Measurements from ENCODE around the gene PGM1. TPM values are rescaled to one million over a fixed set of nuclear protein-coding genes. Genes with fewer than 3 reads are reported as not detected.
A peak's percentile ranks its signal among the peaks of the same experiment; 100 is the strongest.

PGM1 gene
- total RNA-seq, 1 donor from 2014 or later = 77.3 TPM

GRCh38 chr1:63630238-63630637 lies 37.0 kb downstream of the PGM1 start:
- no peak overlapping the region for H3K4me3 ChIP-seq (ENCODE audit: low read depth, low read length)
- TF ChIP-seq CTCF (conservative IDR thresholded peaks at IDR 0.05; ENCODE audit: low read depth, low read length) = no peak
- DNase-seq (ENCODE audit: low read depth) = no peak

GRCh38 chr1:63630666-63631065 lies 37.5 kb downstream of the PGM1 start:
- no peak for DNase-seq (ENCODE audit: low read depth)
- no peak overlapping the region for H3K4me3 ChIP-seq (ENCODE audit: low read depth, low read length)
- no peak for TF ChIP-seq CTCF (conservative IDR thresholded peaks at IDR 0.05; ENCODE audit: low read depth, low read length)

- TF ChIP-seq CTCF (conservative IDR thresholded peaks at IDR 0.05; ENCODE audit: low read depth, low read length) = no peak
- no peak overlapping the region for H3K4me3 ChIP-seq (ENCODE audit: low read depth, low read length)
- no peak for DNase-seq (ENCODE audit: low read depth)
Measured at GRCh38 chr1:63632110-63632509, 38.9 kb downstream of the PGM1 start.

GRCh38 chr1:63633281-63633680 lies 40.1 kb downstream of the PGM1 start:
- no peak for TF ChIP-seq CTCF (conservative IDR thresholded peaks at IDR 0.05; ENCODE audit: low read depth, low read length)
- H3K4me3 ChIP-seq (ENCODE audit: low read depth, low read length) = no peak overlapping the region
- no peak for DNase-seq (ENCODE audit: low read depth)

- no peak overlapping the region for H3K4me3 ChIP-seq (ENCODE audit: low read depth, low read length)
- peak; percentile 65 for DNase-seq (ENCODE audit: low read depth)
- TF ChIP-seq CTCF (conservative IDR thresholded peaks at IDR 0.05; ENCODE audit: low read depth, low read length) = no peak
Measured at GRCh38 chr1:63634471-63634870, 41.3 kb downstream of the PGM1 start.

- no peak for DNase-seq (ENCODE audit: low read depth)
- H3K4me3 ChIP-seq (ENCODE audit: low read depth, low read length) = no peak overlapping the region
- no peak for TF ChIP-seq CTCF (conservative IDR thresholded peaks at IDR 0.05; ENCODE audit: low read depth, low read length)
Measured at GRCh38 chr1:63635681-63636080, 42.5 kb downstream of the PGM1 start.

GRCh38 chr1:63636192-63637105 lies 43.2 kb downstream of the PGM1 start:
- DNase-seq (ENCODE audit: low read depth) = no peak
- no peak for TF ChIP-seq CTCF (conservative IDR thresholded peaks at IDR 0.05; ENCODE audit: low read depth, low read length)
- H3K4me3 ChIP-seq (ENCODE audit: low read depth, low read length) = no peak overlapping the region
